Measurements from ENCODE around the gene TVP23B. TPM values are rescaled to one million over a fixed set of nuclear protein-coding genes. Genes with fewer than 3 reads are reported as not detected.
A peak's percentile ranks its signal among the peaks of the same experiment; 100 is the strongest.

The TVP23B gene
- total and polyA plus RNA-seq, 2 of the 13 experiments (the other 11 are each of a cell fraction or from before 2014, with no cell fraction given) = 45.1 to 66.5 TPM

DNA sequence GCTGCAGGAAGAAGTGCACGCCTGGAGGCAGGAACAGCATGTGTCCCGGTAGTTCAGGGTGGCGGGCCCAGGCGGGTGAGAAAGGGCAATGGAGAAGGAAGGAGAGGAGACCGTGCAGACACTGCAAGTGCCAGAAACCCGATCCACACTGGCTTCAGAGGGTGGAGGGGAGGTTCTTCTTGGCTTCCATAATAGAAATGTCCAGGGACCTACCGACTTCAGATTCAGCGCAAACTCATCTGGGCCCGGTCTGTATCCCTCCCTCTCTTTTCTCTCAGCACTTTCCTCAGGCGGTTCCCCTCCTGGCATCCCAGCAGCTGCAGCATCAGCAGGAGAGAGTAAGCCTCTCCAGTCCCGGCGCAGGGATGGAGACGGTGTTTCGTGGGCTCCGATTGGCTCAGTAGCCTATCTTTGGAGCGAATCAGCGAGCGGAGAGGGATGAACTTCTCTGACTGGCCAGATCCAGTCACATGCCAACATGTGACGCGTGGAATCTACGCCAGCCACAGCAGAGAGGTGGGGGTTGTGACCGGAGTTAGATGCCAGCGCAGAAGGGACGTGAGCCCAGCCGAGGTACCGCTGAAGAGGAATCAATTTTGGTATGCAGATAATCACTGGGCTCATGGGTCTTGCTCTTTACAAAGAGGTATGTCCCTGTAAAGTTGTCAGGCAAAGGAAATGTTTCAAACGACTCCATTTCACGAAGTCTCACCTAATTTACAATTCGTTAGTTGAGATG, 75.0 kb downstream of the TVP23B start (continued):
- TF ChIP-seq, protein P1, sequence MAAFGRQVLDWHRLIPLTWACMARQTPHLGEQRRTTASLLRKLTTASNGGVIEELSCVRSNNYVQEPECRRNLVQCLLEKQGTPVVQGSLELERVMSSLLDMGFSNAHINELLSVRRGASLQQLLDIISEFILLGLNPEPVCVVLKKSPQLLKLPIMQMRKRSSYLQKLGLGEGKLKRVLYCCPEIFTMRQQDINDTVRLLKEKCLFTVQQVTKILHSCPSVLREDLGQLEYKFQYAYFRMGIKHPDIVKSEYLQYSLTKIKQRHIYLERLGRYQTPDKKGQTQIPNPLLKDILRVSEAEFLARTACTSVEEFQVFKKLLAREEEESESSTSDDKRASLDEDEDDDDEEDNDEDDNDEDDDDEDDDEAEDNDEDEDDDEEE (CRISPR knock-in tag; IDR thresholded peaks at IDR 0.05) = no peak
- TF ChIP-seq IRX3 (CRISPR knock-in tag; IDR thresholded peaks at IDR 0.05; ENCODE audit: borderline replicate concordance, low read depth) = no peak
- no peak for TF ChIP-seq SMARCE1 (IDR thresholded peaks at IDR 0.05; ENCODE audit: borderline replicate concordance)
- no peak for TF ChIP-seq NFE2L2 (IDR thresholded peaks at IDR 0.05; ENCODE audit: low read length)
- no peak for TF ChIP-seq NFRKB (IDR thresholded peaks at IDR 0.05)
- TF ChIP-seq TGIF2 (CRISPR knock-in tag; IDR thresholded peaks at IDR 0.05) = peak; percentile 60
- no peak for TF ChIP-seq HNRNPL (IDR thresholded peaks at IDR 0.05; ENCODE audit: low read depth, low read length)
- no peak for TF ChIP-seq ZNF350 (CRISPR knock-in tag; IDR thresholded peaks at IDR 0.05; ENCODE audit: borderline replicate concordance, low read depth)
- peak; percentile 59; the same call in 1 of the 2 replicates for TF ChIP-seq TARDBP (CRISPR knock-in tag; IDR thresholded peaks at IDR 0.05)
- TF ChIP-seq ZNF777 (CRISPR knock-in tag; IDR thresholded peaks at IDR 0.05) = no peak
- 0 out of 2 replicates have a peak, but pooled peaks have one; percentile 37 for TF ChIP-seq RNF2 (conservative IDR thresholded peaks at IDR 0.05; ENCODE audit: low read depth)
- TF ChIP-seq MAFG (CRISPR knock-in tag; IDR thresholded peaks at IDR 0.05) = no peak
- TF ChIP-seq, protein P2, sequence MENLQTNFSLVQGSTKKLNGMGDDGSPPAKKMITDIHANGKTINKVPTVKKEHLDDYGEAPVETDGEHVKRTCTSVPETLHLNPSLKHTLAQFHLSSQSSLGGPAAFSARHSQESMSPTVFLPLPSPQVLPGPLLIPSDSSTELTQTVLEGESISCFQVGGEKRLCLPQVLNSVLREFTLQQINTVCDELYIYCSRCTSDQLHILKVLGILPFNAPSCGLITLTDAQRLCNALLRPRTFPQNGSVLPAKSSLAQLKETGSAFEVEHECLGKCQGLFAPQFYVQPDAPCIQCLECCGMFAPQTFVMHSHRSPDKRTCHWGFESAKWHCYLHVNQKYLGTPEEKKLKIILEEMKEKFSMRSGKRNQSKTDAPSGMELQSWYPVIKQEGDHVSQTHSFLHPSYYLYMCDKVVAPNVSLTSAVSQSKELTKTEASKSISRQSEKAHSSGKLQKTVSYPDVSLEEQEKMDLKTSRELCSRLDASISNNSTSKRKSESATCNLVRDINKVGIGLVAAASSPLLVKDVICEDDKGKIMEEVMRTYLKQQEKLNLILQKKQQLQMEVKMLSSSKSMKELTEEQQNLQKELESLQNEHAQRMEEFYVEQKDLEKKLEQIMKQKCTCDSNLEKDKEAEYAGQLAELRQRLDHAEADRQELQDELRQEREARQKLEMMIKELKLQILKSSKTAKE (CRISPR knock-in tag; IDR thresholded peaks at IDR 0.05; ENCODE audit: borderline replicate concordance) = no peak
- TF ChIP-seq SIX1 (CRISPR knock-in tag; IDR thresholded peaks at IDR 0.05; ENCODE audit: borderline replicate concordance) = 0 out of 2 replicates have a peak, but pooled peaks have one; percentile 12
- TF ChIP-seq, protein P3, sequence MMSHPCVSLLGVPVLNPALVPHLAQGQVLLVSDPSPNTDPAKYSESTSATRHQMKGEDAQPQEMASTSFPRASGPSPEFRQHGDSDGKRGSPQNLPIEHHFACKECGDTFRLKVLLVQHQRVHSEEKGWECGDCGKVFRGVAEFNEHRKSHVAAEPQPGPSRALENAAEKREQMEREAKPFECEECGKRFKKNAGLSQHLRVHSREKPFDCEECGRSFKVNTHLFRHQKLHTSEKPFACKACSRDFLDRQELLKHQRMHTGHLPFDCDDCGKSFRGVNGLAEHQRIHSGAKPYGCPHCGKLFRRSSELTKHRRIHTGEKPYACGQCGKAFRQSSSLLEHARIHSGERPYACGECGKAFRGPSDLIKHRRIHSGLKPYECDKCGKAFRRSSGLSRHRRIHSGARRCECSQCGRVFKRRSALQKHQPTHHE (CRISPR knock-in tag; IDR thresholded peaks at IDR 0.05; ENCODE audit: borderline replicate concordance) = no peak
- no peak for TF ChIP-seq GZF1 (CRISPR knock-in tag; IDR thresholded peaks at IDR 0.05)
- no peak for TF ChIP-seq CENPT (CRISPR knock-in tag; IDR thresholded peaks at IDR 0.05; ENCODE audit: low read depth)
- no peak for TF ChIP-seq ZNF335 (CRISPR knock-in tag; IDR thresholded peaks at IDR 0.05)
- TF ChIP-seq, protein P4, sequence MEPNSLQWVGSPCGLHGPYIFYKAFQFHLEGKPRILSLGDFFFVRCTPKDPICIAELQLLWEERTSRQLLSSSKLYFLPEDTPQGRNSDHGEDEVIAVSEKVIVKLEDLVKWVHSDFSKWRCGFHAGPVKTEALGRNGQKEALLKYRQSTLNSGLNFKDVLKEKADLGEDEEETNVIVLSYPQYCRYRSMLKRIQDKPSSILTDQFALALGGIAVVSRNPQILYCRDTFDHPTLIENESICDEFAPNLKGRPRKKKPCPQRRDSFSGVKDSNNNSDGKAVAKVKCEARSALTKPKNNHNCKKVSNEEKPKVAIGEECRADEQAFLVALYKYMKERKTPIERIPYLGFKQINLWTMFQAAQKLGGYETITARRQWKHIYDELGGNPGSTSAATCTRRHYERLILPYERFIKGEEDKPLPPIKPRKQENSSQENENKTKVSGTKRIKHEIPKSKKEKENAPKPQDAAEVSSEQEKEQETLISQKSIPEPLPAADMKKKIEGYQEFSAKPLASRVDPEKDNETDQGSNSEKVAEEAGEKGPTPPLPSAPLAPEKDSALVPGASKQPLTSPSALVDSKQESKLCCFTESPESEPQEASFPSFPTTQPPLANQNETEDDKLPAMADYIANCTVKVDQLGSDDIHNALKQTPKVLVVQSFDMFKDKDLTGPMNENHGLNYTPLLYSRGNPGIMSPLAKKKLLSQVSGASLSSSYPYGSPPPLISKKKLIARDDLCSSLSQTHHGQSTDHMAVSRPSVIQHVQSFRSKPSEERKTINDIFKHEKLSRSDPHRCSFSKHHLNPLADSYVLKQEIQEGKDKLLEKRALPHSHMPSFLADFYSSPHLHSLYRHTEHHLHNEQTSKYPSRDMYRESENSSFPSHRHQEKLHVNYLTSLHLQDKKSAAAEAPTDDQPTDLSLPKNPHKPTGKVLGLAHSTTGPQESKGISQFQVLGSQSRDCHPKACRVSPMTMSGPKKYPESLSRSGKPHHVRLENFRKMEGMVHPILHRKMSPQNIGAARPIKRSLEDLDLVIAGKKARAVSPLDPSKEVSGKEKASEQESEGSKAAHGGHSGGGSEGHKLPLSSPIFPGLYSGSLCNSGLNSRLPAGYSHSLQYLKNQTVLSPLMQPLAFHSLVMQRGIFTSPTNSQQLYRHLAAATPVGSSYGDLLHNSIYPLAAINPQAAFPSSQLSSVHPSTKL (CRISPR knock-in tag; IDR thresholded peaks at IDR 0.05) = no peak; the same call in 1 of the 2 replicates
- no peak for TF ChIP-seq ZNF263 (CRISPR knock-in tag; IDR thresholded peaks at IDR 0.05)
- TF ChIP-seq ARNT (IDR thresholded peaks at IDR 0.05) = no peak
- no peak for TF ChIP-seq ZNF484 (CRISPR knock-in tag; IDR thresholded peaks at IDR 0.05; ENCODE audit: borderline replicate concordance, low read depth)
